Calu3 (cell line): ENCODE measurements around the gene TCTN1. TPM values are rescaled to one million over a fixed set of nuclear protein-coding genes. Genes with fewer than 3 reads are reported as not detected.
"Not testable (repeated sequence)": the region's sequence is repeated elsewhere in the genome, so short reads cannot be mapped to it uniquely, and the experiment has no call there.

Source experiments
- BruUV-seq: library from RNA; stranded (reverse); fragments of 400-500 nt; replicated peaks from 2 replicates; lab custom pipeline; 2021; lab: Mats Ljungman, UMichigan
- CTCF ChIA-PET: fragments of 300-600 bp; sonication (Branson Sonifier 250); formaldehyde crosslinking; loops from one replicate; lab custom pipeline; 2022; ENCODE audit warnings: antibody characterized with exemption; lab: Charles Lee
- DNase-seq: peaks from one replicate; pipeline ENCODE4 v3.0.0; 2022
- H3K27ac Mint-ChIP-seq: one replicate; pipeline ENCODE4 v1.8.0; 2022; ENCODE audit warnings: mixed read lengths; ENCODE audit not compliant: unreplicated experiment
- H3K27me3 Mint-ChIP-seq: one replicate; pipeline ENCODE4 v1.8.0; 2022; ENCODE audit warnings: mixed read lengths; ENCODE audit not compliant: unreplicated experiment
- H3K36me3 Mint-ChIP-seq: one replicate; pipeline ENCODE4 v1.8.0; 2022; ENCODE audit warnings: mild to moderate bottlenecking, moderate library complexity, mixed read lengths; ENCODE audit not compliant: insufficient read depth, unreplicated experiment
- H3K4me1 Mint-ChIP-seq: one replicate; pipeline ENCODE4 v1.8.0; 2022; ENCODE audit warnings: mild to moderate bottlenecking, low read depth, mixed read lengths; ENCODE audit not compliant: unreplicated experiment
- H3K4me3 Mint-ChIP-seq: one replicate; pipeline ENCODE4 v1.8.0; 2022; ENCODE audit warnings: mild to moderate bottlenecking, low read depth, moderate library complexity, mixed read lengths; ENCODE audit not compliant: unreplicated experiment
- H3K9me3 Mint-ChIP-seq: one replicate; pipeline ENCODE4 v1.8.0; 2022; ENCODE audit warnings: low read depth, mixed read lengths; ENCODE audit not compliant: unreplicated experiment
- intact Hi-C: fragments of 100-400 bp; cut with micrococcal nuclease; formaldehyde crosslinking; loops from one replicate; pipeline ENCODE4 v1.10.0; 2022; ENCODE audit not compliant: unreplicated experiment
- total RNA-seq: library from RNA; stranded (reverse); gene quantifications from 2 replicates; pipeline ENCODE4 v1.2.3, GENCODE V29; 2022
- TF ChIP-seq, protein P1 (sequence below): fragments of 200-600 bp; IDR thresholded peaks from one replicate; pipeline ENCODE4 v1.8.0; 2022; ENCODE audit warnings: antibody characterized with exemption; ENCODE audit not compliant: unreplicated experiment

TCTN1 gene
- total RNA-seq, 1 experiment from 2014 or later, result 41.8 TPM

DNA sequence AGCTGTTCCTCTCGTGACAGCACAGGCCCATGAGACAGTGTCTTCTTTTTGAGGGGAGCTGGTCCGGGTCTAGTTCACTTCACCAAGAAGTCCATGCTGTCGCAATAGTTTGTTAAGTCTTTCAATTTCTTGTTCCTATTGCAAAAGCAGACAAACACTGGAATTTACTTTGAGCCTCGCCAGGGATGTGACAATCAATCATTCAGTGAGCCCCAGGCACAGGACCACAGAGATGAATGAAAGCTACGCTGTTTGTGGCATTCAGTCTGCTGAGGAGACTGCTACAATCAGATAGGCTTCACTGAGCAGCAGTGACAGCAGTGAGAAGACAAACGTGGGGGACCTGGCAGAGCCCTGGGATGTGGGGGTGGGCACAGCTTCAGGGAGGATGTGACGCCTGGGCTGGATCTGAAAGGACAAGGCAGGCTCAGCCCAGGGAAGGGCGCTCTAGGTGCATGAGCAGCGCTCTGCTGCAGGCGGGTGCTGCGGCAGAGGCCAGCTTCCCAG lies 35.5 kb downstream of the TCTN1 start:
- no peak for DNase-seq
- intact Hi-C loops, result no loop called here
- H3K36me3 Mint-ChIP-seq, result no peaks in the 10 kb centered on the region
- CTCF ChIA-PET, result no interaction called here
- H3K27ac Mint-ChIP-seq, result no peak overlapping the region
- TF ChIP-seq, protein P1, sequence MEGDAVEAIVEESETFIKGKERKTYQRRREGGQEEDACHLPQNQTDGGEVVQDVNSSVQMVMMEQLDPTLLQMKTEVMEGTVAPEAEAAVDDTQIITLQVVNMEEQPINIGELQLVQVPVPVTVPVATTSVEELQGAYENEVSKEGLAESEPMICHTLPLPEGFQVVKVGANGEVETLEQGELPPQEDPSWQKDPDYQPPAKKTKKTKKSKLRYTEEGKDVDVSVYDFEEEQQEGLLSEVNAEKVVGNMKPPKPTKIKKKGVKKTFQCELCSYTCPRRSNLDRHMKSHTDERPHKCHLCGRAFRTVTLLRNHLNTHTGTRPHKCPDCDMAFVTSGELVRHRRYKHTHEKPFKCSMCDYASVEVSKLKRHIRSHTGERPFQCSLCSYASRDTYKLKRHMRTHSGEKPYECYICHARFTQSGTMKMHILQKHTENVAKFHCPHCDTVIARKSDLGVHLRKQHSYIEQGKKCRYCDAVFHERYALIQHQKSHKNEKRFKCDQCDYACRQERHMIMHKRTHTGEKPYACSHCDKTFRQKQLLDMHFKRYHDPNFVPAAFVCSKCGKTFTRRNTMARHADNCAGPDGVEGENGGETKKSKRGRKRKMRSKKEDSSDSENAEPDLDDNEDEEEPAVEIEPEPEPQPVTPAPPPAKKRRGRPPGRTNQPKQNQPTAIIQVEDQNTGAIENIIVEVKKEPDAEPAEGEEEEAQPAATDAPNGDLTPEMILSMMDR, result no peak
- H3K4me1 Mint-ChIP-seq, result no peaks in the 10 kb centered on the region
- no TSS peak for BruUV-seq
- H3K4me3 Mint-ChIP-seq, result no peak overlapping the region
- H3K9me3 Mint-ChIP-seq, result no peaks in the 10 kb centered on the region
- no peaks in the 10 kb centered on the region for H3K27me3 Mint-ChIP-seq

DNA sequence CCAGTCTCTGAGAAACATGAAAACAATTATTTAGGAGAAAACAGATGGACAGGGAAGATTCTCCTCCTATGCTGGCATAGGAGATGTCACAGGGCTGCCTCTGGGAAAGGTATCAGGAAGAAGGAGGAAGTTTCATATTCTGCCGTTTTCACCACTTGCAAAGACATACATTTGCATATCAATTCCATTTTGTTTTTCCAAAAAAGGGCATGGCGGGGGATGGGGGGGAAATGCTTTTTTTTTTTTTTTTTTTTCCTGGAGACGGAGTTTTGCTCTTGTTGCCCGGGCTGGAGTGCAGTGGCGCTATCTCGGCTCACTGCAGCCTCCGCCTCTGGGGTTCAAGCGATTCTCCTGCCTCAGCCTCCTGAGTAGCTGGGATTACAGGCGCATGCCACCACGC lies 40.3 kb downstream of the TCTN1 start:
- H3K9me3 Mint-ChIP-seq, result not testable (repeated sequence)

DNA sequence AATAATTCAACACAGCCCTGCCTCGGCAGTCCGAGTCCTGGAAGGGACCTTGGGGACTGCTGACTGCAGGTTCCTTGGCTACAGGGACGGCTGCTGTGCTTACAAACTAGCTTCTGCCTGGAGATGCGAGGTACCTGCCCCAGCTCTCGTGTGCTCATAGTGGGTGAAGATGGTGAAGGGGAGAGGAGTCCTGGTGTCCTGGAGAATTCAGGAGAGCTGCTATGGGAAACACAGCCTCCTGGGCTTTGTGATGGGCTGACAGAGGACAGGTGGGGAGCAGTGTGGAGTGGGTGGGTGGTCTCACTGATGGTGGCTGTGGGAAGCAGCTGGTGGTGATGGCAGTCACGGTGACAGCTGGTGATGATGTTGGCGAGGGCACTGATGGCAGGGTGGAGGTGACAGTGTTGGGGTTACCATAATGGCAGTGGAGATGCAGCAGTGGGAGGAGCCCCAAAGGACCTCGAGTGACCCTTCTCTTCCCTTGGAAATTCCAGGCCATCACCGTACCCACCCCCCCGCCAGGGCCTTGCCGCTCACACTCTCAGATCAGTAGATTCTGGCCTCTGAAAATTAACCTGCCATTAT lies 42.2 kb downstream of the TCTN1 start:
- intact Hi-C loops, result no loop called here
- TF ChIP-seq, protein P1, result no peak
- Mint-ChIP-seq H3K4me3 (no peak overlapping the region), H3K27me3 (peaks cover 16% of the 10 kb centered on the region), H3K4me1 (no peaks in the 10 kb centered on the region), H3K9me3 (no peaks in the 10 kb centered on the region), H3K27ac (no peak overlapping the region), H3K36me3 (no peaks in the 10 kb centered on the region)
- DNase-seq, result no peak
- CTCF ChIA-PET, result no interaction called here
- BruUV-seq, result no TSS peak

More for the DNA sequence above, 40.3 kb downstream of the TCTN1 start:
- H3K4me3 Mint-ChIP-seq, CTCF ChIA-PET, intact Hi-C loops, H3K36me3 Mint-ChIP-seq, H3K4me1 Mint-ChIP-seq, DNase-seq, BruUV-seq, H3K27ac Mint-ChIP-seq: not testable (repeated sequence)
- H3K27me3 Mint-ChIP-seq, result peaks cover 16% of the 10 kb centered on the region

DNA sequence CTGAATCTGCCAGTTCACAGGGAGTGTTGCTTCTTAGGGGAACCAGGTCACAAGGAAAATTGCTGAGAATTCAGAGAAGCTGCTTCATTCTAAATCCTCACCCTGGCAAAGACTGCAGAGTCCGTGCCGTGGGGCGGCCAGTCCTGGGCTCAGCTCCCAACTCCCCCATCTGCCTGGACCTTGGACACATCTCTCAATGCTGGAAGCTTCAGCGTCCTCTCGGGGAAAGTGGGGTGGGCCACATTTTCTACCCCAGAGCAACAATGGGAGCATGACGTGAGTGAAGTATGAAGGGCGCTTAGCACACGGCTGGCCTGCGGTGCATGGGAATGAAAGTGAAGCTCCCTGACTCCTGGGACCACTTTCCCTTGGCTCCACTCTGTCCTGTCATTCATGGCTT lies 43.8 kb downstream of the TCTN1 start:
- CTCF ChIA-PET, result no interaction called here
- Mint-ChIP-seq H3K4me3 (no peak overlapping the region), H3K27ac (no peak overlapping the region), H3K4me1 (no peaks in the 10 kb centered on the region), H3K36me3 (no peaks in the 10 kb centered on the region), H3K9me3 (no peaks in the 10 kb centered on the region), H3K27me3 (peaks cover 32% of the 10 kb centered on the region)
- no peak for DNase-seq
- intact Hi-C loops, result no loop called here
- TF ChIP-seq, protein P1, result no peak
- BruUV-seq, result no TSS peak

DNA sequence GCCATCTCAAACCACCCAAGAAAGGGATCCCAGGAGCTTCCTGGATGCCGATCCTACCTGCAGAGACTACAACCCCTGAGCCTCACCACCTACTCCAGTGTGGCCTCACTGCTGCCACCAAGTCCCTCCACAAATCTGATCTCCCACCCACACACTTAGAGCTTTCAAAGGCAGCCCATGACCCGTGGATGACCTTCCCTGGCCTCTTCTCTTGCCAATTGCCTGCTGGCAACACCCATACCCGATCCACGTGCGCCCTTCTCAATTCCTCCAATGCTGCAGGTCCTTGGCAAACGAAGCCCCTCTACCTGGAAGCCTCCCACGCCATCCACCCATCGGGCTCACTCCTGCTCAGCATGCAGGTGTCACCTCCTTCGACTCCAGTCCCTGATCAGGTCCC lies 44.3 kb downstream of the TCTN1 start:
- Mint-ChIP-seq H3K27me3 (peaks cover 34% of the 10 kb centered on the region), H3K4me1 (no peaks in the 10 kb centered on the region), H3K4me3 (no peak overlapping the region), H3K36me3 (no peaks in the 10 kb centered on the region), H3K9me3 (no peaks in the 10 kb centered on the region), H3K27ac (no peak overlapping the region)
- TF ChIP-seq, protein P1, result no peak
- CTCF ChIA-PET, result no interaction called here
- no peak for DNase-seq
- intact Hi-C loops, result no loop called here
- BruUV-seq, result no TSS peak
